Measurements from ENCODE around the gene GTPBP10. TPM values are rescaled to one million over a fixed set of nuclear protein-coding genes. Genes with fewer than 3 reads are reported as not detected.
A peak's percentile ranks its signal among the peaks of the same experiment; 100 is the strongest.

GTPBP10 gene
- total RNA-seq: 10 to 100 TPM in 1 of 2 donors, 1 to 10 TPM in 1; 7.4 to 16.2 TPM

DNA sequence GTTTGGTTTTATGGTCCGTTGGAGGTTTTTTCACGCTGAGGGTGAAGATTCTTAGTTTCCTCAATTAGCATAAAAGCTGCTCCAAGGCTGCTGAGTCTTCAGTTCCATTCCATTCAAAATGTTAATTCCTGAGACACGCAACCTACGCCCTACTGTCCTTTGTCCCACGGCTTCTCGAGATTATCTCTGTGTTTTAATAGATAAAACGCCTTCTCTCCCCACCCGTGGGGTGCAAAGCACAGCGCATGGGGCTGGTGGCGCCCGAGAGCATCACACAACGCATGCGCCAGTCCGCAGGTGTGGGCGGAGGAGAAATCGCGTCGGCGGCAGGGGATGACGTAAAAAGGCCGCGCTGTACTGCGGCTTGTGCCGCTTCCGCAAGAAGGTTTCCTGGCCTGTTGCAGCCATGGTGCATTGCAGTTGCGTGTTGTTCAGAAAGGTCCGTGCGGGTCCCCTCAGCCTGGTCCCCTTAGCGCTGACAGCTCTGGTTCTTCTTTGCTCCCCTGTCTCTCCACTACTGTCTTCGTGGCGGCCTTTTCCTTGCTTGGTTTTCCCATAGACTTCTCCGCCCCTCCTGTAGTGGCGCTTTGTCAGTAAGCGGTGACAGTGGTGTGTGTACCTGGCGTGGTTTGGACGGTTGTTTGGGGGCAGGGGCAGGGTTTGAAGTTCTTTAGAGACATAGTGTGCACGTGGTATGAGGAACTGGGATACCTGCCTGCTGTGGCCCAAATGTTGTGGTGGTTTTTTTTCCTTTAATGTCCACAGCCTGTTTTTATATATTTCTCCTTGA, at the start of gene GTPBP10:
Gene GTPBP10, plus strand, starts transcription at position 381 of the 790 bp plus-strand sequence. Its CDS starts 26 bp downstream, at position 407.
- DNase-seq (ENCODE audit: low spot score) (peak; percentile 66), ATAC-seq (ENCODE audit: insufficient number of reproducible peaks, low FRiP score, low read depth) (peak; percentile 96)
- Histone ChIP-seq H3K36me3 (no peaks in the 10 kb centered on the region), H3K4me1 (ENCODE audit: control insufficient read depth in 1 of 2, low read depth in 2 of 2) (peaks cover 2 to 11% of the 10 kb centered on the region in 2 donors), H3K9me3 (no peaks in the 10 kb centered on the region), H3K4me3 (peak within 1 kb of the TSS; percentile 79), H3K27ac (peak within 1 kb of the TSS; percentile 68 to 94), H3K27me3 (replicated peaks; ENCODE audit: insufficient read depth) (no peaks in the 10 kb centered on the region)
- TF ChIP-seq, protein P1, sequence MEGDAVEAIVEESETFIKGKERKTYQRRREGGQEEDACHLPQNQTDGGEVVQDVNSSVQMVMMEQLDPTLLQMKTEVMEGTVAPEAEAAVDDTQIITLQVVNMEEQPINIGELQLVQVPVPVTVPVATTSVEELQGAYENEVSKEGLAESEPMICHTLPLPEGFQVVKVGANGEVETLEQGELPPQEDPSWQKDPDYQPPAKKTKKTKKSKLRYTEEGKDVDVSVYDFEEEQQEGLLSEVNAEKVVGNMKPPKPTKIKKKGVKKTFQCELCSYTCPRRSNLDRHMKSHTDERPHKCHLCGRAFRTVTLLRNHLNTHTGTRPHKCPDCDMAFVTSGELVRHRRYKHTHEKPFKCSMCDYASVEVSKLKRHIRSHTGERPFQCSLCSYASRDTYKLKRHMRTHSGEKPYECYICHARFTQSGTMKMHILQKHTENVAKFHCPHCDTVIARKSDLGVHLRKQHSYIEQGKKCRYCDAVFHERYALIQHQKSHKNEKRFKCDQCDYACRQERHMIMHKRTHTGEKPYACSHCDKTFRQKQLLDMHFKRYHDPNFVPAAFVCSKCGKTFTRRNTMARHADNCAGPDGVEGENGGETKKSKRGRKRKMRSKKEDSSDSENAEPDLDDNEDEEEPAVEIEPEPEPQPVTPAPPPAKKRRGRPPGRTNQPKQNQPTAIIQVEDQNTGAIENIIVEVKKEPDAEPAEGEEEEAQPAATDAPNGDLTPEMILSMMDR (IDR thresholded peaks at IDR 0.05): peak; percentile 73

GRCh38 chr7:90298145-90299038, 48.1 kb upstream of the GTPBP10 start:
- TF ChIP-seq, protein P1 (IDR thresholded peaks at IDR 0.05): peak; percentile 39
- no peak overlapping the region for H3K4me3 ChIP-seq
- H3K27ac ChIP-seq: no peak overlapping the region
- ATAC-seq (ENCODE audit: insufficient number of reproducible peaks, low FRiP score, low read depth): peak; percentile 67
- no peak for DNase-seq (ENCODE audit: low spot score)
- H3K9me3 ChIP-seq: no peaks in the 10 kb centered on the region
- H3K27me3 ChIP-seq (replicated peaks; ENCODE audit: insufficient read depth): no peaks in the 10 kb centered on the region
- H3K4me1 ChIP-seq (ENCODE audit: control insufficient read depth in 1 of 2, low read depth in 2 of 2): no peaks in the 10 kb centered on the region
- H3K36me3 ChIP-seq: no peaks in the 10 kb centered on the region

GRCh38 chr7:90303241-90303640, 43.3 kb upstream of the GTPBP10 start:
- Histone ChIP-seq H3K36me3 (peaks cover 3% of the 10 kb centered on the region), H3K4me1 (ENCODE audit: control insufficient read depth in 1 of 2, low read depth in 2 of 2) (no peaks in the 10 kb centered on the region), H3K27ac (no peak overlapping the region), H3K4me3 (no peak overlapping the region), H3K27me3 (replicated peaks; ENCODE audit: insufficient read depth) (no peaks in the 10 kb centered on the region), H3K9me3 (no peaks in the 10 kb centered on the region)
- DNase-seq (ENCODE audit: low spot score) (no peak), ATAC-seq (ENCODE audit: insufficient number of reproducible peaks, low FRiP score, low read depth) (no peak)
- TF ChIP-seq, protein P1 (IDR thresholded peaks at IDR 0.05): no peak

DNA sequence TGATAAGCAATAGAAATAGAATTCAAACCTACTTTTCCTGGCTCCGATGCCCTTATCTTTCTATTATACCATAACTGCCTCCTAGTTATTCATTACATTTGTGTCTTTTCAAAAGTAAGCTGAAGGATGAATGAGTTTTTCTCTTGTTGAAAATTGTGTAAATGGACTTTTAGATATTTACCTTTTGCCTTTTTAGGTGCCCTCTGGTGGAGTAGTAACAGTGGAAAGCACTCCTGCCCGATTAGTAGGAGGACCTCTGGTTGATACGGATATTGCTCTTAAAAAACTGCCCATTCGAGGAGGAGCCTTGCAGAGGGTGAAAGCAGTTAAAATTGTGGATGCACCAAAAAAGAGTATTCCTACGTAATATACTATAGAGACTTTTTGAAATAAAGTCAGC, 36.6 kb upstream of the GTPBP10 start:
- DNase-seq (ENCODE audit: low spot score) (no peak), ATAC-seq (ENCODE audit: insufficient number of reproducible peaks, low FRiP score, low read depth) (no peak)
- TF ChIP-seq, protein P1 (IDR thresholded peaks at IDR 0.05): no peak
- no peak overlapping the region for H3K4me3 ChIP-seq
- no peaks in the 10 kb centered on the region for H3K27me3 ChIP-seq (replicated peaks; ENCODE audit: insufficient read depth)
- no peak overlapping the region for H3K27ac ChIP-seq
- no peaks in the 10 kb centered on the region for H3K4me1 ChIP-seq (ENCODE audit: control insufficient read depth in 1 of 2, low read depth in 2 of 2)
- peaks cover 3% of the 10 kb centered on the region for H3K36me3 ChIP-seq
- no peaks in the 10 kb centered on the region for H3K9me3 ChIP-seq

DNA sequence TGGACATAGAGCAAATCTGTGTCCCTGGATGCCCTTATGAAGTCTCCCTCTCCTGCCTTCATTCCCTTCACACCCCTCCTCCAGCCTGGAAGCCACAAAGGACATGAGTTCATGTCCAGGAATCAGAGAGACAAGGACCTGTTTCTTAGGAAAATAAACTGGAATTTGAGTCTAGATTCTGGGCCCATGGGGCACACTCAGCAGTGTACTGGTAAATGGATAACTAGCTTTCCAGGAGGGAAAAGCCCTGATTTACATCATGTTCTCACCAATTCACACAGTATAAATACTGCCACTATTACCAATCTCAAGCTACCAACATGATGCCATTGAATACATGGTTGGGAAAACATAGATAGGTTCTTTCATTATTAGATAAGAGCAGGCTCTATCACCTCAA, 35.3 kb upstream of the GTPBP10 start:
- Histone ChIP-seq H3K36me3 (peaks cover 3% of the 10 kb centered on the region), H3K9me3 (no peaks in the 10 kb centered on the region), H3K27ac (no peak overlapping the region), H3K4me3 (no peak overlapping the region), H3K4me1 (ENCODE audit: control insufficient read depth in 1 of 2, low read depth in 2 of 2) (no peaks in the 10 kb centered on the region), H3K27me3 (replicated peaks; ENCODE audit: insufficient read depth) (no peaks in the 10 kb centered on the region)
- DNase-seq (ENCODE audit: low spot score) (no peak), ATAC-seq (ENCODE audit: insufficient number of reproducible peaks, low FRiP score, low read depth) (no peak)
- TF ChIP-seq, protein P1 (IDR thresholded peaks at IDR 0.05): no peak
